GM18502 (cell line): ENCODE results near the gene LRRK2.

Experiments
- ATAC-seq: cut with Tn5 transposase; IDR thresholded peaks from one replicate; pipeline ENCODE4 v1.9.1; 2021; ENCODE audit warnings: mild to moderate bottlenecking; ENCODE audit not compliant: unreplicated experiment, poor library complexity

Gene LRRK2

GRCh38 chr12:40310211-40310610, 85.4 kb downstream of the LRRK2 start:
- no peak for ATAC-seq

GRCh38 chr12:40312196-40312595, 87.4 kb downstream of the LRRK2 start:
- ATAC-seq: no peak

- ATAC-seq: no peak
Measured at GRCh38 chr12:40312982-40313576, 88.3 kb downstream of the LRRK2 start.

GRCh38 chr12:40313928-40314327, 89.1 kb downstream of the LRRK2 start:
- ATAC-seq: peak; percentile 87

- peak; percentile 43 for ATAC-seq
Measured at GRCh38 chr12:40314927-40315326, 90.1 kb downstream of the LRRK2 start.

- no peak for ATAC-seq
Measured at GRCh38 chr12:40315375-40315774, 90.6 kb downstream of the LRRK2 start.

- no peak for ATAC-seq
Measured at GRCh38 chr12:40324261-40324660, 99.5 kb downstream of the LRRK2 start.

- peak; percentile 99 for ATAC-seq
Measured at GRCh38 chr12:40325349-40325960, 100.7 kb downstream of the LRRK2 start.

GRCh38 chr12:40327535-40327934, 102.7 kb downstream of the LRRK2 start:
- no peak for ATAC-seq

- no peak for ATAC-seq
Measured at GRCh38 chr12:40330180-40330579, 105.4 kb downstream of the LRRK2 start.

- ATAC-seq: no peak
Measured at GRCh38 chr12:40331886-40332285, 107.1 kb downstream of the LRRK2 start.

GRCh38 chr12:40335991-40336390, 111.2 kb downstream of the LRRK2 start:
- peak; percentile 16 for ATAC-seq

- peak; percentile 59 for ATAC-seq
Measured at GRCh38 chr12:40336573-40337199, 111.9 kb downstream of the LRRK2 start.

- no peak for ATAC-seq
Measured at GRCh38 chr12:40338071-40338470, 113.3 kb downstream of the LRRK2 start.

GRCh38 chr12:40338621-40339020, 113.8 kb downstream of the LRRK2 start:
- no peak for ATAC-seq

- ATAC-seq: no peak
Measured at GRCh38 chr12:40342010-40342409, 117.2 kb downstream of the LRRK2 start.

- ATAC-seq: no peak
Measured at GRCh38 chr12:40343124-40343523, 118.3 kb downstream of the LRRK2 start.

- ATAC-seq: no peak
Measured at GRCh38 chr12:40344312-40344711, 119.5 kb downstream of the LRRK2 start.

- no peak for ATAC-seq
Measured at GRCh38 chr12:40351976-40352375, 127.2 kb downstream of the LRRK2 start.

- ATAC-seq: no peak
Measured at GRCh38 chr12:40375076-40375475, 150.3 kb downstream of the LRRK2 start.

GRCh38 chr12:40376533-40377267, 151.9 kb downstream of the LRRK2 start:
- ATAC-seq: no peak
